Vagina (tissue), 2 donors: ENCODE measurements around the gene FCAR.
"Not testable (repeated sequence)": the region's sequence is repeated elsewhere in the genome, so short reads cannot be mapped to it uniquely, and the experiment has no call there.

Source experiments
- CTCF ChIP-seq, 3 experiments: fragments of 450-650 bp in 2 of 3; fragments of 200-600 bp in 1 of 3; sonication (generic) in 1 of 3; IDR thresholded peaks; one replicate each; pipeline ENCODE4 v1.5.1; 2017 to 2019; ENCODE audit warnings: antibody characterized with exemption in 3 of 3, mild to moderate bottlenecking in 2 of 3, moderate library complexity in 2 of 3
- POLR2A ChIP-seq, 2 donors: fragments of 450-650 bp; IDR thresholded peaks; one replicate each; pipeline ENCODE4 v1.6.1; 2017; ENCODE audit warnings: antibody characterized with exemption in 2 of 2, mild to moderate bottlenecking in 2 of 2, moderate library complexity in 2 of 2
- POLR2AphosphoS5 ChIP-seq, 2 donors: sonication (generic); formaldehyde crosslinking; IDR thresholded peaks; one replicate each; pipeline ENCODE4 v1.9.0; 2017; ENCODE audit warnings: antibody characterized with exemption in 2 of 2, mild to moderate bottlenecking in 2 of 2, low read depth in 1 of 2; ENCODE audit not compliant: insufficient read depth in 1 of 2

DNA sequence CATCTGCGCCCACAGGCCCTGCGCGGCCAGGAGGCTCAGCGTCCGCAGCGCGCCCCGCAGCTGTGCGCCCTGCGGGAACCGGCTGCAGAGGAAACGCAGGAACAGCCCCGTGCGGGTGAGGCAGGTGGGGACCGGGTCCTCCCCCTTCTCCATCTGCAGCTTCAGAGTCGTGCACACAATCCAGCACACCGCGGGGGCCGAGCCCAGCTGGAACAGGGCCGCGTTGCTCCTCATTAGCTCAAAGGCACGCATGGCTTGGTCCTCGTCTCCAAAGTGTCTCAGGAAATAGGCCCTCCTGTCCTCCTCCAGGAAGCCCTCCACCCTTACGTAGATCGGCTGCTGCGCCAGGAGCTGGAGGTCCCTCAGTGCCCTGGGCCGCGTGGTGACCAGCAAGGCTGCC, 65.5 kb downstream of the FCAR start:
- not testable (repeated sequence) for TF ChIP-seq CTCF (IDR thresholded peaks at IDR 0.05); POLR2A (IDR thresholded peaks at IDR 0.05); POLR2AphosphoS5 (IDR thresholded peaks at IDR 0.05; ENCODE audit: insufficient read depth in 1 of 2, low read depth in 1 of 2)
